HG02943 (cell line): ENCODE measurements around the gene FOXB1.

Source experiments
- ATAC-seq: cut with Tn5 transposase; IDR thresholded peaks from one replicate; pipeline ENCODE4 v1.9.1; 2021; ENCODE audit warnings: mild to moderate bottlenecking, low read depth, moderate library complexity; ENCODE audit not compliant: unreplicated experiment

FOXB1 gene

DNA sequence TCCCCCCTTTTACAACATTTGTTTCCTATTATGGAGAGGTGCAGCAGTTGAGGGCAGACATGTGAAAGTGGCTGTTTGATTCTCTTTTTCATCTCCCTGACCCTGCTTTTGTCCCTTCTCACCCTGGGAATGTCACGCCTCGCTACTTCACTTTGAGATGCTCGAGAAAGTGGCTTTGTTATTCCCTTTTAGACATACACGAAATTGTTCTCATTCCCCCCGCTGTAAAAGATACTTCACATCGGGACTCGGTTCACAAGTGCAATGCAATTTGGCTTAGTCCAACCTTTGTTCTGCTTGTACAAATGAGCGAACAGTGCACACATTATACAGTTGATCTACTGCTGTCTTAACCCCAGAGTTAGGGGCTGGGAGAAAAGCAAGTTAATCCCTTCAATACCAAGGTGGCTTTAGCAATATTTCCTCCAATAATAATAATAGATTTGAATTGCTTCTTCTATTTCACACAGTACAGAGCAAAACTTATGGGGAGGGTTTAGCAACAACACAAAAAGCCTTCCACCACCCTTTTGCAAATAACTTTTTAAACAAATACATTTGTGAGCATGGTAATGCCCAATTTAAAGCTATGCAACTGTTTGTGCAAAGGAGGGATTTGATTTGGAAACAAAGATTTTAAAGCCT, 5.7 kb upstream of the FOXB1 start:
- no peak for ATAC-seq

DNA sequence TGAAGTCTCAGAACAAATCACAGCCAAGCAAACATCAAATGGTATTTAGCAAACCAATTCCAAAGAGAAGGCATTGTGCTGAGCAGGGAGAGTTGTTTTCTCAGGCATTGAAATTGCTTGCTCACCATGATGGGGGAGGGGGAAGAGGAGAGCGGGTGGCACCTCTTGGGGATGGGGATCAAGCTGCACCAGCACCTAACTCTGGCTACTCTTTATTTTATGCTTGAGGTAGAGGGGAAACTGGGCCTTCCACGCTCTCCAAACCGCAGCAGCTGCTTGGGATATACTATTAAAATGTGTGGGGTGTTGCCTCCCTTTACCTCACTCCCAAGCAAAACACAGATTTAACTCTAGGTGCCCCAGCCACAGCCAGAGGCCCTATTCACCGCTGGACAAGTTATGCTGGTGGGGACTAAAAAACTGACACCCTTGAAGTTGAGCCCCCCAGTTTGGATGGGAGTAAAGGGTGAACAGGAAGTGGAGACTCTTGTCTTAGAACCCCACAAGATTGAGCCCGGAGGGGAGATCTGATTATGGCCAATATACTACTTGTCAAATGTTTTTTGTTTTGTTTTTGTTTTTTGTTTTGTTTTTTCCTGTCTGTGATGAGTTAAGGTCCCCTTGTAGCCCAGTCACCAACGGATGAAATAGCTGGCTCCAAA, 5.0 kb upstream of the FOXB1 start:
- no peak for ATAC-seq

- ATAC-seq = no peak
Observed at GRCh38 chr15:59999612-60000112, 4.4 kb upstream of the FOXB1 start.

GRCh38 chr15:60000113-60000823, 3.8 kb upstream of the FOXB1 start:
- no peak for ATAC-seq

DNA sequence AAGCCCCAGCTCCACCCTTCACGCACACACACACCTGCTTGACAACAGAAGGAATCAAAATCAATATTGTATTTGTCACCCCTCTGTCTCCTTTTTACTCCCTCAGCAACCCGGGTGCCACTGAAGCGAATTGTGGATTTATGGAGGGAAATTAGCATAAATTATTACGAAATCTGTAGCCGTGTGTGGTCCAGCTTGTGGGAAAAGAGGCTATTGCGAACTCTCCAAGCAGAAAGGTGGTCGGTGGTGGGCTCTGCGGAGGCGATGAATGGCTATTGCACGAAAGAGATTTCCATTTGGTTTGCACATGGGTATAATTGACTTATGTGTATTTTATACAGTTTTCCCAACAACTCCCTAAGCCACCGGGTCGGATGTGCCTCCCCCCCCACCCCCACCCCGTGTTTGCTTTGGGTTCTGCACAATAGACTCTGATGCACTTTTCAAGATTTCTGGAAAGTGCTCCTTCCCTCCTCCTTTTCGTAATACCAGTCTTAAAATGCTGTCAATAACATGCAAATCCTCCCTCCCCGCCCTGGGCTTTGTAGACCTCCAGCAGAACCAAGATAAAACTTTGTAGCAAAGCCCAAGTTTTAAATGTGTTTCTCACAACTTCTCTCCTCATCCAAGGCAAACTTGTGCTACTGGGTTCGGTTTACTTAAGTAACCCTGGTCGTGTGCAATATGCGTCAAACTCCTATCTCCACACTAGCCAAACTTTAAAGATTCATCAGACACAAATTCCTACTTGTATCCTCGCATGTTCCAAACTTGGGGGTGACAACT, 3.1 kb upstream of the FOXB1 start:
- no peak for ATAC-seq

- ATAC-seq = no peak
Observed at GRCh38 chr15:60001610-60002527, 2.2 kb upstream of the FOXB1 start.

- ATAC-seq = no peak
Observed at GRCh38 chr15:60002528-60003218, 1.4 kb upstream of the FOXB1 start.

DNA sequence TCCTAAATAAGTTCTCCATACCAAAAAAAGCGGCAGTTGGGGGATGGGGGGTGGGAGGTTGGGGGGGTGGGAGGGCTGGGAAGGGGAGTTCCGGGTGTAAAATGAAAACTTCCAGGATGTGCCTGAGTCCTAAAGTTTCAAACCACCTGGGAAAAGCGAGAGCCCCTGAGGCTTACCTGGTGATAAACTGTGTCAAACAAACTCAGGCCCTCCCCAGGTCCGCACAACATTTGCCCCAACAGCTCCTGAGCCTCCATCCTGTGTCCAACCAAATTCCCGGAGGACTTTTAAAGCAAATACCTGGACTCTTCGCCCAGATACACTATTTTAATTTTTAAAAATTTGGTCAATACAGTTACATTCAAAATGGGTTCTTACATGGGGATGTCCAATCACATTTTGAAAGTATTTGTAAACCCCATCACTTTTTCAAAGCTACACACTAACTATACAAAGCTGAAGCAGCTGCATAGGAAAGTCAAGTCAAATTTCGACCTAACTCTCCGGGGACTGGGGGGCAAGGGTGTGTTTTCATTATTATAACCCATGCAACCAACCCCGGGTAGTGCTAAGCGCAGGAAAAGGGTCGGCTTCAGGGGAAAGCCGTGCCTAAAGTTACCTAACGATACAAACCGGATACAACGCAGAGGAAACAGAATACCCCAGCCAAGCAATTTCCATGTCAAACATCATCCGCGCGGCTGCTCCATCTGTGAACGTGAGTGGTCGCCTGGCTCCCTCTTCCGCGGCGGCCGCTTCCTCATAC, 685 bp upstream of the FOXB1 start:
- ATAC-seq = no peak

- no peak for ATAC-seq
Observed at GRCh38 chr15:60004846-60005351, 788 bp downstream of the FOXB1 start.

DNA sequence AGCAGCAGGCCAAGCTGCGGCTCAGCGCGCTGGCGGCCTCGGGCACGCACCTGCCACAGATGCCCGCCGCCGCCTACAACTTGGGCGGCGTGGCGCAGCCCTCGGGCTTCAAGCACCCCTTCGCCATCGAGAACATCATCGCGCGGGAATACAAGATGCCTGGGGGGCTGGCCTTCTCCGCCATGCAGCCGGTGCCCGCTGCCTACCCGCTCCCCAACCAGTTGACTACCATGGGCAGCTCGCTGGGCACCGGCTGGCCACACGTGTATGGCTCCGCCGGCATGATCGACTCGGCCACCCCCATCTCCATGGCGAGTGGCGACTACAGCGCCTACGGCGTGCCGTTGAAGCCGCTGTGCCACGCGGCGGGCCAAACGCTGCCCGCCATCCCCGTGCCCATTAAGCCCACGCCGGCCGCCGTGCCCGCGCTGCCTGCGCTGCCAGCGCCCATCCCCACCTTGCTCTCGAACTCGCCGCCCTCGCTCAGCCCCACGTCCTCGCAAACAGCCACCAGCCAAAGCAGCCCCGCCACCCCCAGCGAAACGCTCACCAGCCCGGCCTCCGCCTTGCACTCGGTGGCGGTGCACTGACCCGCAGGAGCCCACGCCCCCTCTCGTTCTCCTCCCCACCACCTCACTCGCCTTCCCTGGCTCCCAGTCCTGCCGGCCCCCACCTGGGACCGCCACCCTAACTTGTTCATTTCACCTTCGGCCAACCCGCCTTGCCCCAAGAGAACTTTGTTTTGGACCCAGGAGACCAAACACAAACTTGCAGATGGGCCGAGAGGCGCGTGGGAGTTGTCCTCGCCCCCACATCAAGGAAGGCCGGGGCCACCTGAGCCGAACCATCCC, 1.5 kb downstream of the FOXB1 start:
- ATAC-seq = no peak

GRCh38 chr15:60006203-60006862, 2.2 kb downstream of the FOXB1 start:
- ATAC-seq = no peak

- ATAC-seq = no peak
Observed at GRCh38 chr15:60006873-60007272, 2.8 kb downstream of the FOXB1 start.

- ATAC-seq = no peak
Observed at GRCh38 chr15:60009124-60009960, 5.2 kb downstream of the FOXB1 start.

DNA sequence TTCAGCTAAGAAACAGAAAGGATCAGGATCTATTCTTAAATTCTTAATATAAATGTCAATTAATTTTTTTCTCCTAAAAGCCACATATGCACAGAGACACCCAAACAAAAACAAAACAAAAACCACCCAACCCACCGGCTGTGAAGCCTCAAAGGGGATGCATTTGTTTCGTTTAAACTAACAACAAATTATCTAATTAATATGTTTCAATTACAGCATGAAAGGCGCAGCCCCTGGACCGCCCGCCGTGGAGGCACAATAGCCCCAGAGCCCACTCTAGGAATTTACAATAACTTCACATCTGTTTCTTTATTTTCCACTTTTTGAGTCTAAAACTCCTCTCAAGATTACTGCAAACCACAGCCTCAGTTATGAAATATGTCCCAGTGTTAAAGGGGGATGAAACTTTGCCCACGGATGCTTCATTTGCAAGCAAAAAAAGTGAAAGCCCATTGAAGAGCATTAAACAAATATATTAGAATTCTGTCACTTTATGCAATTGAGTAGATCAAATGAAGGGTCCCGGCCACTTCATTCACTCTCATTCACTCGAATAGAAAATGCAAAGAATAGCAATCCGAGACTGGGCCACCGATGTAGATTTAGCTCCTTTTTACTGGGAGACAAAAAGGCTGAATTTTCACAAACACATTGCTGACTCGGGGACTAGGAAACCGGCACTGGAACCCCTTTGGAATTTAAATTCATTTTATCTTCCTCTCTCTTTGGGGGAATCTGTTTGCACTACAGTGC, 6.0 kb downstream of the FOXB1 start:
- ATAC-seq = no peak

- ATAC-seq = no peak
Observed at GRCh38 chr15:60010858-60011257, 6.7 kb downstream of the FOXB1 start.
